ENCODE data around the gene PCDHGA6.
"Not testable (repeated sequence)": the region's sequence is repeated elsewhere in the genome, so short reads cannot be mapped to it uniquely, and the experiment has no call there.

Gene PCDHGA6

GRCh38 chr5:141332571-141332970 is 41.1 kb upstream of the PCDHGA6 start:
- H3K4ac ChIP-seq (ENCODE audit: low read depth in 1 of 2, low read length in 2 of 2); H3K9ac ChIP-seq (ENCODE audit: low read length); H3K27me3 ChIP-seq (ENCODE audit: control insufficient read depth in 1 of 2, insufficient read depth in 1 of 2, low read length in 2 of 2); H3K4me3 ChIP-seq (ENCODE audit: insufficient read depth in 1 of 2, low read depth in 1 of 2, low read length in 2 of 2); DNase-seq; H3K4me2 ChIP-seq (ENCODE audit: low read length, poor library complexity, severe bottlenecking); H4K91ac ChIP-seq (ENCODE audit: low read length); H3K36me3 ChIP-seq (ENCODE audit: control insufficient read depth in 1 of 2, insufficient read depth in 2 of 2, low read depth in 1 of 2, low read length in 2 of 2); H3K18ac ChIP-seq (ENCODE audit: low read depth in 1 of 2, low read length in 2 of 2); H4K8ac ChIP-seq (ENCODE audit: low read length); H3K79me1 ChIP-seq (replicated peaks; ENCODE audit: low read length, poor library complexity, severe bottlenecking); H2BK15ac ChIP-seq (ENCODE audit: low read depth, poor library complexity, severe bottlenecking); H3K27ac ChIP-seq (ENCODE audit: low read length, poor library complexity, severe bottlenecking); H2BK120ac ChIP-seq (ENCODE audit: low read depth, low read length); H3K23ac ChIP-seq (ENCODE audit: low read length in 2 of 2); H2AK5ac ChIP-seq (ENCODE audit: low read length, severe bottlenecking); H3K4me1 ChIP-seq (ENCODE audit: control insufficient read depth, insufficient read depth, low read depth, low read length); H2BK5ac ChIP-seq (ENCODE audit: low read depth, low read length, poor library complexity, severe bottlenecking); H2AFZ ChIP-seq (ENCODE audit: low read depth, low read length); H3K14ac ChIP-seq (ENCODE audit: low read length in 2 of 2); H2BK12ac ChIP-seq (ENCODE audit: low read length in 2 of 2): not testable (repeated sequence)
- H3K9me3 ChIP-seq (ENCODE audit: control insufficient read depth, low read length) = peaks cover 60% of the 10 kb centered on the region
- WGBS = 91% methylated on average over 28 of the region's 39 CpGs

GRCh38 chr5:141338538-141339306 is 35.0 kb upstream of the PCDHGA6 start, which contains the start of gene PCDHGA2:
TSS of gene PCDHGA2 (plus strand) at chr5:141338760.
- H3K79me1 ChIP-seq (replicated peaks; ENCODE audit: low read length, poor library complexity, severe bottlenecking) = no peaks in the 10 kb centered on the region
- no peak within 1 kb of the TSS for H3K27ac ChIP-seq (ENCODE audit: low read length, poor library complexity, severe bottlenecking)
- no peak within 1 kb of the TSS for H4K91ac ChIP-seq (ENCODE audit: low read length)
- no peak within 1 kb of the TSS for H2BK120ac ChIP-seq (ENCODE audit: low read depth, low read length)
- H3K9me3 ChIP-seq (ENCODE audit: control insufficient read depth, low read length) = peaks cover 67% of the 10 kb centered on the region
- no peak within 1 kb of the TSS for H2BK5ac ChIP-seq (ENCODE audit: low read depth, low read length, poor library complexity, severe bottlenecking)
- H2BK12ac ChIP-seq (ENCODE audit: low read length in 2 of 2) = no peak within 1 kb of the TSS
- H3K18ac ChIP-seq (ENCODE audit: low read depth in 1 of 2, low read length in 2 of 2) = no peak within 1 kb of the TSS
- no peak for DNase-seq
- no peak within 1 kb of the TSS for H3K4ac ChIP-seq (ENCODE audit: low read depth in 1 of 2, low read length in 2 of 2)
- no peak within 1 kb of the TSS for H3K14ac ChIP-seq (ENCODE audit: low read length in 2 of 2)
- peak within 1 kb of the TSS in 1 of 2 experiments; percentile 66 for H3K4me3 ChIP-seq (ENCODE audit: insufficient read depth in 1 of 2, low read depth in 1 of 2, low read length in 2 of 2)
- H3K4me1 ChIP-seq (ENCODE audit: control insufficient read depth, insufficient read depth, low read depth, low read length) = no peaks in the 10 kb centered on the region
- no peaks in the 10 kb centered on the region for H3K36me3 ChIP-seq (ENCODE audit: control insufficient read depth in 1 of 2, insufficient read depth in 2 of 2, low read depth in 1 of 2, low read length in 2 of 2)
- H2AFZ ChIP-seq (ENCODE audit: low read depth, low read length) = no peak within 1 kb of the TSS
- H2AK5ac ChIP-seq (ENCODE audit: low read length, severe bottlenecking) = no peak within 1 kb of the TSS
- H3K27me3 ChIP-seq (ENCODE audit: control insufficient read depth in 1 of 2, insufficient read depth in 1 of 2, low read length in 2 of 2) = no peaks in the 10 kb centered on the region
- peak within 1 kb of the TSS; percentile 59 for H3K9ac ChIP-seq (ENCODE audit: low read length)
- H2BK15ac ChIP-seq (ENCODE audit: low read depth, poor library complexity, severe bottlenecking) = no peak within 1 kb of the TSS
- no peak within 1 kb of the TSS for H3K23ac ChIP-seq (ENCODE audit: low read length in 2 of 2)
- H4K8ac ChIP-seq (ENCODE audit: low read length) = no peak within 1 kb of the TSS
- H3K4me2 ChIP-seq (ENCODE audit: low read length, poor library complexity, severe bottlenecking) = no peak within 1 kb of the TSS
- WGBS = 71% methylated on average over 27 of the region's 27 CpGs

GRCh38 chr5:141340781-141341354 is 32.8 kb upstream of the PCDHGA6 start:
- not testable (repeated sequence) for H2BK120ac ChIP-seq (ENCODE audit: low read depth, low read length); H3K4me1 ChIP-seq (ENCODE audit: control insufficient read depth, insufficient read depth, low read depth, low read length); H3K9ac ChIP-seq (ENCODE audit: low read length); H3K23ac ChIP-seq (ENCODE audit: low read length in 2 of 2); H3K4me3 ChIP-seq (ENCODE audit: insufficient read depth in 1 of 2, low read depth in 1 of 2, low read length in 2 of 2); H2BK12ac ChIP-seq (ENCODE audit: low read length in 2 of 2); H3K27ac ChIP-seq (ENCODE audit: low read length, poor library complexity, severe bottlenecking); H2BK15ac ChIP-seq (ENCODE audit: low read depth, poor library complexity, severe bottlenecking); H3K79me1 ChIP-seq (replicated peaks; ENCODE audit: low read length, poor library complexity, severe bottlenecking); H2BK5ac ChIP-seq (ENCODE audit: low read depth, low read length, poor library complexity, severe bottlenecking); H2AFZ ChIP-seq (ENCODE audit: low read depth, low read length); DNase-seq; H3K4ac ChIP-seq (ENCODE audit: low read depth in 1 of 2, low read length in 2 of 2); H4K8ac ChIP-seq (ENCODE audit: low read length); H3K14ac ChIP-seq (ENCODE audit: low read length in 2 of 2); H3K4me2 ChIP-seq (ENCODE audit: low read length, poor library complexity, severe bottlenecking); H4K91ac ChIP-seq (ENCODE audit: low read length); H3K36me3 ChIP-seq (ENCODE audit: control insufficient read depth in 1 of 2, insufficient read depth in 2 of 2, low read depth in 1 of 2, low read length in 2 of 2); H2AK5ac ChIP-seq (ENCODE audit: low read length, severe bottlenecking); H3K27me3 ChIP-seq (ENCODE audit: control insufficient read depth in 1 of 2, insufficient read depth in 1 of 2, low read length in 2 of 2); H3K18ac ChIP-seq (ENCODE audit: low read depth in 1 of 2, low read length in 2 of 2)
- 96% methylated on average over 29 of the region's 45 CpGs for WGBS
- peaks cover 68% of the 10 kb centered on the region for H3K9me3 ChIP-seq (ENCODE audit: control insufficient read depth, low read length)

- no peaks in the 10 kb centered on the region for H3K79me1 ChIP-seq (replicated peaks; ENCODE audit: low read length, poor library complexity, severe bottlenecking)
- no peak overlapping the region for H2BK5ac ChIP-seq (ENCODE audit: low read depth, low read length, poor library complexity, severe bottlenecking)
- H3K9ac ChIP-seq (ENCODE audit: low read length) = no peak overlapping the region
- H3K23ac ChIP-seq (ENCODE audit: low read length in 2 of 2) = no peak overlapping the region
- H2AK5ac ChIP-seq (ENCODE audit: low read length, severe bottlenecking) = no peak overlapping the region
- no peak overlapping the region for H2BK120ac ChIP-seq (ENCODE audit: low read depth, low read length)
- H3K27ac ChIP-seq (ENCODE audit: low read length, poor library complexity, severe bottlenecking) = no peak overlapping the region
- H2BK15ac ChIP-seq (ENCODE audit: low read depth, poor library complexity, severe bottlenecking) = no peak overlapping the region
- H4K91ac ChIP-seq (ENCODE audit: low read length) = no peak overlapping the region
- H3K18ac ChIP-seq (ENCODE audit: low read depth in 1 of 2, low read length in 2 of 2) = no peak overlapping the region
- H3K4me2 ChIP-seq (ENCODE audit: low read length, poor library complexity, severe bottlenecking) = no peak overlapping the region
- H3K4me3 ChIP-seq (ENCODE audit: insufficient read depth in 1 of 2, low read depth in 1 of 2, low read length in 2 of 2) = no peak overlapping the region
- H3K9me3 ChIP-seq (ENCODE audit: control insufficient read depth, low read length) = peaks cover 60% of the 10 kb centered on the region
- no peak overlapping the region for H2AFZ ChIP-seq (ENCODE audit: low read depth, low read length)
- no peaks in the 10 kb centered on the region for H3K27me3 ChIP-seq (ENCODE audit: control insufficient read depth in 1 of 2, insufficient read depth in 1 of 2, low read length in 2 of 2)
- no peak for DNase-seq
- 0% methylated on average over 1 of the region's 1 CpG for WGBS
- H4K8ac ChIP-seq (ENCODE audit: low read length) = no peak overlapping the region
- no peak overlapping the region for H3K14ac ChIP-seq (ENCODE audit: low read length in 2 of 2)
- H3K4ac ChIP-seq (ENCODE audit: low read depth in 1 of 2, low read length in 2 of 2) = no peak overlapping the region
- no peak overlapping the region for H2BK12ac ChIP-seq (ENCODE audit: low read length in 2 of 2)
- H3K4me1 ChIP-seq (ENCODE audit: control insufficient read depth, insufficient read depth, low read depth, low read length) = no peaks in the 10 kb centered on the region
- no peaks in the 10 kb centered on the region for H3K36me3 ChIP-seq (ENCODE audit: control insufficient read depth in 1 of 2, insufficient read depth in 2 of 2, low read depth in 1 of 2, low read length in 2 of 2)
These were observed 30.9 kb upstream of the PCDHGA6 start for GRCh38 chr5:141342773-141343172.

Measured in mesenchymal stem cell (in vitro differentiated cells and primary cell).